Dendritic cell treated with granulocyte-macrophage colony-stimulating factor and Interleukin-4, amounts not matched to agents 40 ng/mL and 50 ng/mL, for 4 days (primary cell): ENCODE results near the gene HS3ST3A1.

ENCODE experiments used
- H3K27ac Mint-ChIP-seq: one replicate; pipeline ENCODE4 v1.8.0; 2022; ENCODE audit warnings: mild to moderate bottlenecking, mixed read lengths
- H3K27me3 Mint-ChIP-seq: one replicate; pipeline ENCODE4 v1.8.0; 2022; ENCODE audit warnings: mild to moderate bottlenecking, mixed read lengths
- H3K36me3 Mint-ChIP-seq: one replicate; pipeline ENCODE4 v1.8.0; 2022; ENCODE audit warnings: low read depth, mixed read lengths
- H3K4me1 Mint-ChIP-seq: one replicate; pipeline ENCODE4 v1.8.0; 2022; ENCODE audit warnings: low read depth, mixed read lengths
- H3K4me3 Mint-ChIP-seq: one replicate; pipeline ENCODE4 v1.8.0; 2022; ENCODE audit warnings: mild to moderate bottlenecking, moderate library complexity, mixed read lengths
- H3K9me3 Mint-ChIP-seq: one replicate; pipeline ENCODE4 v1.8.0; 2022; ENCODE audit warnings: mixed read lengths
- intact Hi-C: fragments of 100-400 bp; cut with micrococcal nuclease; formaldehyde crosslinking; loops from one replicate; pipeline ENCODE4 v1.15.0; 2022

The HS3ST3A1 gene

GRCh38 chr17:13525876-13526275 lies 75.9 kb downstream of the HS3ST3A1 start:
- H3K36me3 Mint-ChIP-seq: no peaks in the 10 kb centered on the region
- no peak overlapping the region for H3K27ac Mint-ChIP-seq
- no peaks in the 10 kb centered on the region for H3K4me1 Mint-ChIP-seq
- no peak overlapping the region for H3K4me3 Mint-ChIP-seq
- no peaks in the 10 kb centered on the region for H3K27me3 Mint-ChIP-seq
- peaks cover 4% of the 10 kb centered on the region for H3K9me3 Mint-ChIP-seq
- intact Hi-C loops: loop anchor here (10.0 kb wide), 1 partner anchor 51 kb away; no protein-coding TSS in a partner anchor

GRCh38 chr17:13523164-13523563 lies 78.6 kb downstream of the HS3ST3A1 start:
- H3K27ac Mint-ChIP-seq: no peak overlapping the region
- no peaks in the 10 kb centered on the region for H3K9me3 Mint-ChIP-seq
- H3K27me3 Mint-ChIP-seq: no peaks in the 10 kb centered on the region
- H3K36me3 Mint-ChIP-seq: no peaks in the 10 kb centered on the region
- H3K4me1 Mint-ChIP-seq: no peaks in the 10 kb centered on the region
- no peak overlapping the region for H3K4me3 Mint-ChIP-seq
- intact Hi-C loops: loop anchor here (10.0 kb wide), 1 partner anchor 48 kb away; no protein-coding TSS in a partner anchor

GRCh38 chr17:13522749-13523148 lies 79.0 kb downstream of the HS3ST3A1 start:
- Mint-ChIP-seq H3K9me3 (no peaks in the 10 kb centered on the region), H3K27me3 (no peaks in the 10 kb centered on the region), H3K4me3 (no peak overlapping the region), H3K4me1 (no peaks in the 10 kb centered on the region), H3K36me3 (no peaks in the 10 kb centered on the region), H3K27ac (no peak overlapping the region)
- intact Hi-C loops: loop anchor here (10.0 kb wide), 1 partner anchor 48 kb away; no protein-coding TSS in a partner anchor

- Mint-ChIP-seq H3K4me3 (no peak overlapping the region), H3K27me3 (no peaks in the 10 kb centered on the region), H3K27ac (no peak overlapping the region), H3K4me1 (no peaks in the 10 kb centered on the region), H3K36me3 (no peaks in the 10 kb centered on the region), H3K9me3 (no peaks in the 10 kb centered on the region)
- intact Hi-C loops: loop anchor here (10.0 kb wide), 1 partner anchor 47 kb away; no protein-coding TSS in a partner anchor
These were observed 79.9 kb downstream of the HS3ST3A1 start for GRCh38 chr17:13521784-13522183.

- no peaks in the 10 kb centered on the region for H3K4me1 Mint-ChIP-seq
- no peak overlapping the region for H3K4me3 Mint-ChIP-seq
- no peaks in the 10 kb centered on the region for H3K9me3 Mint-ChIP-seq
- intact Hi-C loops: loop anchor here (10.0 kb wide), 1 partner anchor 46 kb away; no protein-coding TSS in a partner anchor
- no peaks in the 10 kb centered on the region for H3K36me3 Mint-ChIP-seq
- H3K27me3 Mint-ChIP-seq: no peaks in the 10 kb centered on the region
- H3K27ac Mint-ChIP-seq: no peak overlapping the region
These were observed 80.7 kb downstream of the HS3ST3A1 start for GRCh38 chr17:13520899-13521572.

- Mint-ChIP-seq H3K27ac (no peak overlapping the region), H3K4me1 (no peaks in the 10 kb centered on the region), H3K4me3 (no peak overlapping the region), H3K9me3 (no peaks in the 10 kb centered on the region), H3K27me3 (no peaks in the 10 kb centered on the region), H3K36me3 (no peaks in the 10 kb centered on the region)
- intact Hi-C loops: no loop called here
These were observed 83.3 kb downstream of the HS3ST3A1 start for GRCh38 chr17:13518261-13519000.

- H3K36me3 Mint-ChIP-seq: no peaks in the 10 kb centered on the region
- intact Hi-C loops: no loop called here
- peaks cover 16% of the 10 kb centered on the region for H3K27me3 Mint-ChIP-seq
- H3K9me3 Mint-ChIP-seq: no peaks in the 10 kb centered on the region
- H3K4me1 Mint-ChIP-seq: no peaks in the 10 kb centered on the region
- no peak overlapping the region for H3K4me3 Mint-ChIP-seq
- H3K27ac Mint-ChIP-seq: no peak overlapping the region
These were observed 88.7 kb downstream of the HS3ST3A1 start for GRCh38 chr17:13513039-13513405.

GRCh38 chr17:13510062-13510461 lies 91.7 kb downstream of the HS3ST3A1 start:
- Mint-ChIP-seq H3K9me3 (no peaks in the 10 kb centered on the region), H3K27me3 (peaks cover 16% of the 10 kb centered on the region), H3K27ac (no peak overlapping the region)

GRCh38 chr17:13509527-13509926 lies 92.2 kb downstream of the HS3ST3A1 start:
- Mint-ChIP-seq H3K4me1 (no peaks in the 10 kb centered on the region), H3K27me3 (peaks cover 16% of the 10 kb centered on the region), H3K4me3 (no peak overlapping the region), H3K27ac (no peak overlapping the region), H3K9me3 (no peaks in the 10 kb centered on the region), H3K36me3 (no peaks in the 10 kb centered on the region)
- intact Hi-C loops: no loop called here

More at GRCh38 chr17:13510062-13510461, 91.7 kb downstream of the HS3ST3A1 start:
- intact Hi-C loops: no loop called here
- no peaks in the 10 kb centered on the region for H3K36me3 Mint-ChIP-seq
- no peak overlapping the region for H3K4me3 Mint-ChIP-seq
- no peaks in the 10 kb centered on the region for H3K4me1 Mint-ChIP-seq

- Mint-ChIP-seq H3K9me3 (no peaks in the 10 kb centered on the region), H3K4me3 (no peak overlapping the region), H3K36me3 (no peaks in the 10 kb centered on the region), H3K4me1 (no peaks in the 10 kb centered on the region), H3K27me3 (peaks cover 16% of the 10 kb centered on the region), H3K27ac (no peak overlapping the region)
- intact Hi-C loops: no loop called here
These were observed 92.8 kb downstream of the HS3ST3A1 start for GRCh38 chr17:13508896-13509295.

GRCh38 chr17:13503526-13503925 lies 98.2 kb downstream of the HS3ST3A1 start:
- no peaks in the 10 kb centered on the region for H3K36me3 Mint-ChIP-seq
- no peak overlapping the region for H3K4me3 Mint-ChIP-seq
- intact Hi-C loops: no loop called here
- H3K27ac Mint-ChIP-seq: no peak overlapping the region
- no peaks in the 10 kb centered on the region for H3K4me1 Mint-ChIP-seq
- no peaks in the 10 kb centered on the region for H3K27me3 Mint-ChIP-seq
- no peaks in the 10 kb centered on the region for H3K9me3 Mint-ChIP-seq

- Mint-ChIP-seq H3K9me3 (no peaks in the 10 kb centered on the region), H3K4me1 (no peaks in the 10 kb centered on the region), H3K27ac (no peak overlapping the region), H3K4me3 (no peak overlapping the region), H3K27me3 (no peaks in the 10 kb centered on the region), H3K36me3 (no peaks in the 10 kb centered on the region)
- intact Hi-C loops: no loop called here
These were observed 99.5 kb downstream of the HS3ST3A1 start for GRCh38 chr17:13502263-13502662.

GRCh38 chr17:13500947-13501346 lies 100.8 kb downstream of the HS3ST3A1 start:
- intact Hi-C loops: no loop called here
- H3K9me3 Mint-ChIP-seq: no peaks in the 10 kb centered on the region
- no peak overlapping the region for H3K27ac Mint-ChIP-seq
- no peaks in the 10 kb centered on the region for H3K36me3 Mint-ChIP-seq
- H3K27me3 Mint-ChIP-seq: no peaks in the 10 kb centered on the region
- no peaks in the 10 kb centered on the region for H3K4me1 Mint-ChIP-seq
- H3K4me3 Mint-ChIP-seq: no peak overlapping the region

GRCh38 chr17:13498184-13498583 lies 103.5 kb downstream of the HS3ST3A1 start:
- H3K4me3 Mint-ChIP-seq: no peak overlapping the region
- H3K9me3 Mint-ChIP-seq: no peaks in the 10 kb centered on the region
- no peaks in the 10 kb centered on the region for H3K36me3 Mint-ChIP-seq
- no peak overlapping the region for H3K27ac Mint-ChIP-seq
- intact Hi-C loops: no loop called here
- H3K27me3 Mint-ChIP-seq: no peaks in the 10 kb centered on the region
- no peaks in the 10 kb centered on the region for H3K4me1 Mint-ChIP-seq
